A549 (cell line): ENCODE data around the gene ANKRD55. TPM values are rescaled to one million over a fixed set of nuclear protein-coding genes. Genes with fewer than 3 reads are reported as not detected.

Experiments used
- ATAC-seq, 2 experiments: fragments of 200-7000 bp in 1 of 2; fragments of >200 bp in 1 of 2; cut with Nextera tagmentation in 1 of 2; cut with Tn5 transposase in 1 of 2; 3 replicates each; pipeline versions ENCODE4 v1.8.0 to v1.9.1; 2018 to 2020; ENCODE audit warnings: mild to moderate bottlenecking in 1 of 2, moderate library complexity in 1 of 2
- CTCF ChIA-PET: fragments of 300-600 bp; sonication (Branson Sonifier 250); formaldehyde crosslinking; extraction: SDS; loops from one replicate; lab custom pipeline; 2021; ENCODE audit warnings: antibody characterized with exemption, inconsistent platforms; lab: Yijun Ruan, JAX
- POLR2A ChIA-PET: fragments of 350-600 bp; formaldehyde crosslinking; extraction: SDS; loops from one replicate; lab custom pipeline; 2021; ENCODE audit warnings: antibody characterized with exemption, inconsistent platforms; lab: Yijun Ruan, JAX
- DNase-seq, 2 experiments: peaks; one replicate each; pipeline versions ENCODE4 v3.0.0 to v3.0.0-alpha.2; 2011 to 2016; ENCODE audit warnings: low read depth in 1 of 2, low spot score in 1 of 2
- FAIRE-seq: peaks from 2 replicates; lab custom pipeline; 2011; peaks lifted over from hg19 to GRCh38; lab: Jason Lieb, UNC
- H3K27ac ChIP-seq, 2 experiments: fragments of >200 bp; sonication (Bioruptor Twin); formaldehyde crosslinking; 3 replicates each; pipeline ENCODE4 v1.5.1; 2016 to 2017
- H3K4me1 ChIP-seq: fragments of >200 bp; sonication (Bioruptor Twin); formaldehyde crosslinking; 3 replicates; pipeline ENCODE4 v1.6.1; 2016
- H3K4me2 ChIP-seq: fragments of >200 bp; sonication (Bioruptor Twin); formaldehyde crosslinking; 3 replicates; pipeline ENCODE4 v1.6.1; 2016
- H3K4me3 ChIP-seq: fragments of >200 bp; sonication (Bioruptor Twin); formaldehyde crosslinking; 3 replicates; pipeline ENCODE4 v1.5.1; 2016
- H3K9me3 ChIP-seq: fragments of >200 bp; sonication (Bioruptor Twin); formaldehyde crosslinking; 3 replicates; pipeline ENCODE4 v1.6.1; 2016
- BHLHE40 ChIP-seq: IDR thresholded peaks from 2 replicates; pipeline ENCODE4 v1.6.1; 2012; ENCODE audit warnings: low read depth, low read length, inconsistent platforms
- EHF ChIP-seq: fragments of 250-450 bp; sonication (Bioruptor Pico); IDR thresholded peaks from 2 replicates; pipeline ENCODE4 v1.5.0; 2020; ENCODE audit warnings: mild to moderate bottlenecking
- HEYL ChIP-seq: fragments of 250-450 bp; sonication (Bioruptor Pico); IDR thresholded peaks from 2 replicates; pipeline ENCODE4 v1.8.0; 2021; ENCODE audit warnings: mild to moderate bottlenecking, moderate library complexity
- HOXA7 ChIP-seq: fragments of 250-450 bp; sonication (Bioruptor Pico); IDR thresholded peaks from 2 replicates; pipeline ENCODE4 v1.5.0; 2020; ENCODE audit warnings: mild to moderate bottlenecking, moderate library complexity
- HOXB5 ChIP-seq: fragments of 250-450 bp; sonication (Bioruptor Pico); IDR thresholded peaks from 2 replicates; pipeline ENCODE4 v1.5.0; 2020; ENCODE audit warnings: mild to moderate bottlenecking, moderate library complexity
- MAZ ChIP-seq: fragments of 150-350 bp; IDR thresholded peaks from 2 replicates; pipeline ENCODE4 v1.6.1; 2014; ENCODE audit warnings: antibody characterized with exemption, low read depth, low read length, borderline replicate concordance
- NFE2L2 ChIP-seq: fragments of 150-350 bp; conservative IDR thresholded peaks from 2 replicates; pipeline ENCODE4 v1.6.1; 2014; ENCODE audit warnings: low read length
- NPAS2 ChIP-seq: fragments of 250-450 bp; sonication (Bioruptor Pico); IDR thresholded peaks from 2 replicates; pipeline ENCODE4 v1.8.0; 2022; ENCODE audit warnings: mild to moderate bottlenecking, moderate library complexity, borderline replicate concordance
- NR3C1 ChIP-seq: fragments of >200 bp; sonication (Bioruptor Twin); formaldehyde crosslinking; IDR thresholded peaks from 3 replicates; pipeline ENCODE4 v1.6.1; 2017
- POLR2A ChIP-seq: IDR thresholded peaks from 2 replicates; pipeline ENCODE4 v1.6.1; 2012; ENCODE audit warnings: mild to moderate bottlenecking, low read length
- RARB ChIP-seq: fragments of 250-450 bp; sonication (Bioruptor Pico); IDR thresholded peaks from 2 replicates; pipeline ENCODE4 v1.8.0; 2021; ENCODE audit warnings: mild to moderate bottlenecking, moderate library complexity
- RCOR1 ChIP-seq: fragments of 150-350 bp; IDR thresholded peaks from 2 replicates; pipeline ENCODE4 v1.6.1; 2014; ENCODE audit warnings: antibody characterized with exemption, low read length, low read depth
- TFCP2L1 ChIP-seq: fragments of 250-450 bp; sonication (Bioruptor Pico); IDR thresholded peaks from 2 replicates; pipeline ENCODE4 v1.5.0; 2021; ENCODE audit warnings: mild to moderate bottlenecking
- TP53 ChIP-seq: fragments of 250-450 bp; sonication (Bioruptor Pico); IDR thresholded peaks from 2 replicates; pipeline ENCODE4 v1.5.0; 2021; ENCODE audit warnings: mild to moderate bottlenecking, moderate library complexity
- ZFP36 ChIP-seq: fragments of 450-650 bp; IDR thresholded peaks from 2 replicates; pipeline ENCODE4 v1.6.1; 2014; ENCODE audit warnings: borderline replicate concordance; ENCODE audit not compliant: partially characterized antibody
- WGBS: methylation state at CpG from one replicate; pipeline ENCODE4 v1.1.6; 2017; ENCODE audit errors: missing lambda C conversion rate; 5-methylcytosine and 5-hydroxymethylcytosine counted together
- polyA plus RNA-seq, 4 experiments: library from polyadenylated mRNA; depleted of rRNA in 3 of 4; stranded (reverse); fragments of >200 nt; fragmentation: RNase III in 1 of 4; extraction: RNeasy Plus Mini Kit Qiagen cat#74134 plus additional on column Dnase treatment in 1 of 4; gene quantifications; 2 replicates in 3 of 4; 3 replicates in 1 of 4; pipeline ENCODE4 v1.2.3, GENCODE V29; 2011 to 2017
- TF ChIP-seq, protein P1 (sequence below): fragments of 250-450 bp; sonication (Bioruptor Pico); IDR thresholded peaks from 2 replicates; pipeline ENCODE4 v1.5.0; 2020; ENCODE audit warnings: low read depth, mild to moderate bottlenecking, moderate library complexity
- TF ChIP-seq, protein P2 (sequence below): IDR thresholded peaks from 2 replicates; pipeline ENCODE4 v1.6.1; 2012; ENCODE audit warnings: low read depth, borderline replicate concordance
- TF ChIP-seq, protein P3 (sequence below): IDR thresholded peaks from 2 replicates; pipeline ENCODE4 v1.6.1; 2012
- TF ChIP-seq, protein P4 (sequence below): fragments of 200-600 bp; sonication (generic); IDR thresholded peaks from 2 replicates; pipeline ENCODE4 v1.6.1; 2016; ENCODE audit warnings: antibody characterized with exemption, mild to moderate bottlenecking, moderate library complexity
- TF ChIP-seq, protein P5 (sequence below): IDR thresholded peaks from 2 replicates; pipeline ENCODE4 v1.6.1; 2012
- TF ChIP-seq, protein P6 (sequence below): fragments of >200 bp; sonication (Bioruptor Twin); formaldehyde crosslinking; IDR thresholded peaks from 3 replicates; pipeline ENCODE4 v1.5.1; 2016

ANKRD55 gene
- polyA plus RNA-seq, 2 of the 4 experiments (the other 2 are of a cell fraction), result 0.10 to 0.30 TPM

DNA sequence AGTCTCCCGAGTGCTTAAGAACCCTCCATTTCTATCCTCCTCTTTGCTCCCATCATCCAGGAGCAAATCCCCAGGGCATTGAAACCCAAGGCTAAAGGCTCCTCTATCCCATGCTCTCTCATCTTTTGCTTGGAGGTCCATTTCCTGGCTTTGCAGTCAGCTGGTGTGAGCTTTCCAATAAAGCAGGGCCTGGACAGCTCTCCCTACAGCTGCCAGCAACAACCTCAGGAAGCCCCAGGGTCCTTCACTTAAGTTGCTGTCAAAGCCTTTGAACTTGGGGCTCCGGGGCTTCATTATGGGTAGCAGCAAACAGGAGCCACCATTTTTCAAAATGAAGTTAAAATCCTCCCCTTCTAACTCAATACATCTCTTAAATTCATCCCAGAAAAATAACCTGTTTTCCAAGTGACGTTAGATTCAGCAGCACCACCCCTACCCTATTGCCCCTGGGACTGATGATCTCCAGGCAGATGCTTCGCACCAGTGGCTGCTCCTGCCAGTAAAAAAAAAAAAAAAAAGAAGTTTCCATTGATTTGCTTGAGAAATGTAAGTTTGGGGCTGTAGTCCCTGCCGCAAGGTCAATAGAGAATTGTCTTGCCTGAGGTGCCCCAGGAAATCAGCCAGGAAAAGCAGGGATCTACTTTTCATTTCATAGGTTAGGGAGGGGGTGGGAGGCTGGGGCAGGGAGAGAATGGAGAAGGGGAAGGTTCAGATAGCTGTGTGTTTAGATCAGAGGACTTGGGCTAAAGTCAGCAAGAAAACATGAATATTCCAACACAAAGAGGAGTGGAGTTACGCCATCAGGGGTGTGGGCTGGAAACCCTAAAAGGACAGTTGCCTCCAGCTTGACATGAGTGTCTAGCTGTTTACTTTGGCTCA is 154.6 kb downstream of the ANKRD55 start:
- CTCF ChIA-PET, result interaction anchor here (0.9 to 1.6 kb wide), 4 partner anchors 11 to 123 kb away, joined by 3 to 5 read pairs (median 4); no protein-coding TSS in a partner anchor
- no peak for FAIRE-seq
- H3K27ac ChIP-seq, result peak overlapping the region in 1 of 2 experiments; percentile 56; a peak in 3 of 6 replicates
- H3K4me1 ChIP-seq, result peaks cover 10% of the 10 kb centered on the region; the same call in 2 of the 3 replicates
- DNase-seq, result no peak
- H3K9me3 ChIP-seq, result no peaks in the 10 kb centered on the region
- H3K4me3 ChIP-seq, result no peak overlapping the region
- 89% methylated on average over 6 of the region's 6 CpGs for WGBS
- no peak for ATAC-seq
- POLR2A ChIA-PET, result interaction anchor here (0.6 kb wide), 1 partner anchor 19 kb away, joined by 3 read pairs; no protein-coding TSS in a partner anchor
- TF ChIP-seq, protein P1, sequence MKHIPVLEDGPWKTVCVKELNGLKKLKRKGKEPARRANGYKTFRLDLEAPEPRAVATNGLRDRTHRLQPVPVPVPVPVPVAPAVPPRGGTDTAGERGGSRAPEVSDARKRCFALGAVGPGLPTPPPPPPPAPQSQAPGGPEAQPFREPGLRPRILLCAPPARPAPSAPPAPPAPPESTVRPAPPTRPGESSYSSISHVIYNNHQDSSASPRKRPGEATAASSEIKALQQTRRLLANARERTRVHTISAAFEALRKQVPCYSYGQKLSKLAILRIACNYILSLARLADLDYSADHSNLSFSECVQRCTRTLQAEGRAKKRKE (CRISPR knock-in tag), result no peak
- no peak for TF ChIP-seq NPAS2 (CRISPR knock-in tag)
- TF ChIP-seq RCOR1, result no peak
- TF ChIP-seq NFE2L2, result no peak
- no peak overlapping the region for H3K4me2 ChIP-seq

DNA sequence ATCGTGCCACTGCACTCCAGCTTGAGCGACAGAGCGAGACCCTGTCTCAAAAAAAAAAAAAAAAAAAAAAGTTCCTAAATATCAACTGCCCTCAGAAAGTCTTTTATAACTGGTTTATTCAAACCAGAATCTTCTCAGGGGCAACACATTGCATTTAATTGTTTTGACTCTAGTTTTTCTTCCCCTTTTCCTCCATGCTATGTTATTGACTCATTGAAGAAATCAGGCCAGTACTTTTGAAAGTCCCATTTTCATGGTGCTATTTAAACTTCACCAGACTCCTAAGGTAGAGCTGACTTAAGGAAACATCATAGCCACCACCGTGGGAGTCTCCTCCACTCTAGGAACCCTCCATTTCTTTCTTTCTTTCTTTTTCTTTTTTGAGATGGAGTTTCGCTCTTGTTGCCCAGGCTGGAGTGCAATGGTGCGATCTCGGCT is 155.3 kb downstream of the ANKRD55 start:
- H3K4me2 ChIP-seq, result no peak overlapping the region
- 95% methylated on average over 7 of the region's 7 CpGs for WGBS
- peak overlapping the region in 1 of 2 experiments; percentile 26; a peak in 2 of 6 replicates for H3K27ac ChIP-seq
- CTCF ChIA-PET, result interaction anchor here (0.7 to 1.6 kb wide), 3 partner anchors 11 to 142 kb away, joined by 3 to 5 read pairs (median 4); no protein-coding TSS in a partner anchor
- H3K4me1 ChIP-seq, result peaks cover 10% of the 10 kb centered on the region; the same call in 2 of the 3 replicates
- FAIRE-seq (no peak), DNase-seq (no peak), ATAC-seq (no peak)
- POLR2A ChIA-PET, result no interaction called here
- H3K9me3 ChIP-seq, result no peaks in the 10 kb centered on the region
- H3K4me3 ChIP-seq, result no peak overlapping the region
- TF ChIP-seq, protein P2, sequence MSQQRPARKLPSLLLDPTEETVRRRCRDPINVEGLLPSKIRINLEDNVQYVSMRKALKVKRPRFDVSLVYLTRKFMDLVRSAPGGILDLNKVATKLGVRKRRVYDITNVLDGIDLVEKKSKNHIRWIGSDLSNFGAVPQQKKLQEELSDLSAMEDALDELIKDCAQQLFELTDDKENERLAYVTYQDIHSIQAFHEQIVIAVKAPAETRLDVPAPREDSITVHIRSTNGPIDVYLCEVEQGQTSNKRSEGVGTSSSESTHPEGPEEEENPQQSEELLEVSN, result no peak
- no peak for TF ChIP-seq TFCP2L1 (CRISPR knock-in tag)
- TF ChIP-seq, protein P3, sequence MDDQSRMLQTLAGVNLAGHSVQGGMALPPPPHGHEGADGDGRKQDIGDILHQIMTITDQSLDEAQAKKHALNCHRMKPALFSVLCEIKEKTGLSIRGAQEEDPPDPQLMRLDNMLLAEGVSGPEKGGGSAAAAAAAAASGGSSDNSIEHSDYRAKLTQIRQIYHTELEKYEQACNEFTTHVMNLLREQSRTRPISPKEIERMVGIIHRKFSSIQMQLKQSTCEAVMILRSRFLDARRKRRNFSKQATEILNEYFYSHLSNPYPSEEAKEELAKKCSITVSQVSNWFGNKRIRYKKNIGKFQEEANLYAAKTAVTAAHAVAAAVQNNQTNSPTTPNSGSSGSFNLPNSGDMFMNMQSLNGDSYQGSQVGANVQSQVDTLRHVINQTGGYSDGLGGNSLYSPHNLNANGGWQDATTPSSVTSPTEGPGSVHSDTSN, result no peak
- no peak for TF ChIP-seq HOXB5 (CRISPR knock-in tag)
- no peak for TF ChIP-seq EHF
- TF ChIP-seq, protein P4, sequence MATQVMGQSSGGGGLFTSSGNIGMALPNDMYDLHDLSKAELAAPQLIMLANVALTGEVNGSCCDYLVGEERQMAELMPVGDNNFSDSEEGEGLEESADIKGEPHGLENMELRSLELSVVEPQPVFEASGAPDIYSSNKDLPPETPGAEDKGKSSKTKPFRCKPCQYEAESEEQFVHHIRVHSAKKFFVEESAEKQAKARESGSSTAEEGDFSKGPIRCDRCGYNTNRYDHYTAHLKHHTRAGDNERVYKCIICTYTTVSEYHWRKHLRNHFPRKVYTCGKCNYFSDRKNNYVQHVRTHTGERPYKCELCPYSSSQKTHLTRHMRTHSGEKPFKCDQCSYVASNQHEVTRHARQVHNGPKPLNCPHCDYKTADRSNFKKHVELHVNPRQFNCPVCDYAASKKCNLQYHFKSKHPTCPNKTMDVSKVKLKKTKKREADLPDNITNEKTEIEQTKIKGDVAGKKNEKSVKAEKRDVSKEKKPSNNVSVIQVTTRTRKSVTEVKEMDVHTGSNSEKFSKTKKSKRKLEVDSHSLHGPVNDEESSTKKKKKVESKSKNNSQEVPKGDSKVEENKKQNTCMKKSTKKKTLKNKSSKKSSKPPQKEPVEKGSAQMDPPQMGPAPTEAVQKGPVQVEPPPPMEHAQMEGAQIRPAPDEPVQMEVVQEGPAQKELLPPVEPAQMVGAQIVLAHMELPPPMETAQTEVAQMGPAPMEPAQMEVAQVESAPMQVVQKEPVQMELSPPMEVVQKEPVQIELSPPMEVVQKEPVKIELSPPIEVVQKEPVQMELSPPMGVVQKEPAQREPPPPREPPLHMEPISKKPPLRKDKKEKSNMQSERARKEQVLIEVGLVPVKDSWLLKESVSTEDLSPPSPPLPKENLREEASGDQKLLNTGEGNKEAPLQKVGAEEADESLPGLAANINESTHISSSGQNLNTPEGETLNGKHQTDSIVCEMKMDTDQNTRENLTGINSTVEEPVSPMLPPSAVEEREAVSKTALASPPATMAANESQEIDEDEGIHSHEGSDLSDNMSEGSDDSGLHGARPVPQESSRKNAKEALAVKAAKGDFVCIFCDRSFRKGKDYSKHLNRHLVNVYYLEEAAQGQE, result no peak

DNA sequence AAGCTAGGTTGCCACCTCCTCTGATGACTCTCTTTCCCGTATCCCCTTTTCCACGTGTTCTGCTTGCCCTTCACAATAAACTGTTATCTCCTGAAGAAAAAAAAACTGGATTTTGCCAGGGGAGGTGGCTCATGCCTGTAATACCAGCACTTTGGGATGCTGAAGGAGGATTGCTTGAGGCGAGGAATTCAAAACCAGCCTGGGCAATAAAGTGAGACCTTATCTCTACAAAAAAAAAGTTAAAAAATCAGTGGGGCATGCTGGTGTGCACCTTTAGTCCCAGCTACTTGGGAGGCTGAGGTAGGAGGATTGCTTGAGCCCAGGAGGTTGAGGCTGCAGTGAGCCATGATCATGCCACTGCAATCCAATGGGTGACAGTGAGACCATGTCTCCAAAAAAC is 156.6 kb downstream of the ANKRD55 start:
- H3K4me3 ChIP-seq, result no peak overlapping the region
- ATAC-seq (no peak), FAIRE-seq (no peak), DNase-seq (no peak)
- H3K27ac ChIP-seq, result peak overlapping the region in 1 of 2 experiments; percentile 51; a peak in 2 of 6 replicates
- ChIA-PET POLR2A (no interaction called here), CTCF (interaction anchor here (0.7 kb wide), 1 partner anchor 53 kb away, joined by 4 read pairs; no protein-coding TSS in a partner anchor)
- WGBS, result 92% methylated on average over 3 of the region's 3 CpGs
- TF ChIP-seq HEYL, result no peak
- no peak for TF ChIP-seq MAZ
- no peak for TF ChIP-seq NR3C1
- TF ChIP-seq ZFP36, result no peak
- TF ChIP-seq BHLHE40, result no peak
- no peak for TF ChIP-seq HOXA7 (CRISPR knock-in tag)
- no peak for TF ChIP-seq POLR2A
- TF ChIP-seq, protein P5, sequence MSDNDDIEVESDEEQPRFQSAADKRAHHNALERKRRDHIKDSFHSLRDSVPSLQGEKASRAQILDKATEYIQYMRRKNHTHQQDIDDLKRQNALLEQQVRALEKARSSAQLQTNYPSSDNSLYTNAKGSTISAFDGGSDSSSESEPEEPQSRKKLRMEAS, result no peak
- no peak for TF ChIP-seq TP53 (CRISPR knock-in tag)
- TF ChIP-seq, protein P6, sequence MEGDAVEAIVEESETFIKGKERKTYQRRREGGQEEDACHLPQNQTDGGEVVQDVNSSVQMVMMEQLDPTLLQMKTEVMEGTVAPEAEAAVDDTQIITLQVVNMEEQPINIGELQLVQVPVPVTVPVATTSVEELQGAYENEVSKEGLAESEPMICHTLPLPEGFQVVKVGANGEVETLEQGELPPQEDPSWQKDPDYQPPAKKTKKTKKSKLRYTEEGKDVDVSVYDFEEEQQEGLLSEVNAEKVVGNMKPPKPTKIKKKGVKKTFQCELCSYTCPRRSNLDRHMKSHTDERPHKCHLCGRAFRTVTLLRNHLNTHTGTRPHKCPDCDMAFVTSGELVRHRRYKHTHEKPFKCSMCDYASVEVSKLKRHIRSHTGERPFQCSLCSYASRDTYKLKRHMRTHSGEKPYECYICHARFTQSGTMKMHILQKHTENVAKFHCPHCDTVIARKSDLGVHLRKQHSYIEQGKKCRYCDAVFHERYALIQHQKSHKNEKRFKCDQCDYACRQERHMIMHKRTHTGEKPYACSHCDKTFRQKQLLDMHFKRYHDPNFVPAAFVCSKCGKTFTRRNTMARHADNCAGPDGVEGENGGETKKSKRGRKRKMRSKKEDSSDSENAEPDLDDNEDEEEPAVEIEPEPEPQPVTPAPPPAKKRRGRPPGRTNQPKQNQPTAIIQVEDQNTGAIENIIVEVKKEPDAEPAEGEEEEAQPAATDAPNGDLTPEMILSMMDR, result no peak
- TF ChIP-seq RARB (CRISPR knock-in tag), result no peak
- H3K4me2 ChIP-seq, result no peak overlapping the region
- H3K4me1 ChIP-seq, result peaks cover 18% of the 10 kb centered on the region; the same call in 2 of the 3 replicates
- H3K9me3 ChIP-seq, result no peaks in the 10 kb centered on the region
